ENCODE results near the gene TTC39A.

Gene TTC39A

GRCh38 chr1:51297401-51298321 lies 32.7 kb downstream of the TTC39A start:
- no peak for DNase-seq (ENCODE audit: low read depth in 3 of 3)

GRCh38 chr1:51296383-51297357 lies 33.7 kb downstream of the TTC39A start:
- peak; percentile 51 to 84 (median 53) for DNase-seq (ENCODE audit: low read depth in 3 of 3)

- DNase-seq (ENCODE audit: low read depth in 3 of 3) = no peak
Observed at GRCh38 chr1:51295926-51296325, 34.4 kb downstream of the TTC39A start.

- DNase-seq (ENCODE audit: low read depth in 3 of 3) = no peak
Observed at GRCh38 chr1:51294566-51295184, 35.7 kb downstream of the TTC39A start.

- no peak for DNase-seq (ENCODE audit: low read depth in 3 of 3)
Observed at GRCh38 chr1:51293898-51294515, 36.4 kb downstream of the TTC39A start.

- no peak for DNase-seq (ENCODE audit: low read depth in 3 of 3)
Observed at GRCh38 chr1:51290489-51290847, 39.9 kb downstream of the TTC39A start.

GRCh38 chr1:51289676-51290488 lies 40.5 kb downstream of the TTC39A start:
- DNase-seq (ENCODE audit: low read depth in 3 of 3) = no peak

GRCh38 chr1:51288578-51288977 lies 41.8 kb downstream of the TTC39A start:
- no peak for DNase-seq (ENCODE audit: low read depth in 3 of 3)

- no peak for DNase-seq (ENCODE audit: low read depth in 3 of 3)
Observed at GRCh38 chr1:51287966-51288365, 42.4 kb downstream of the TTC39A start.

- no peak for DNase-seq (ENCODE audit: low read depth in 3 of 3)
Observed at GRCh38 chr1:51285055-51285454, 45.3 kb downstream of the TTC39A start.

GRCh38 chr1:51284487-51284954 lies 45.8 kb downstream of the TTC39A start:
- no peak for DNase-seq (ENCODE audit: low read depth in 3 of 3)

GRCh38 chr1:51283979-51284378 lies 46.4 kb downstream of the TTC39A start:
- no peak for DNase-seq (ENCODE audit: low read depth in 3 of 3)

- no peak for DNase-seq (ENCODE audit: low read depth in 3 of 3)
Observed at GRCh38 chr1:51282605-51283004, 47.8 kb downstream of the TTC39A start.

GRCh38 chr1:51281807-51282206 lies 48.6 kb downstream of the TTC39A start:
- DNase-seq (ENCODE audit: low read depth in 3 of 3) = no peak

GRCh38 chr1:51280321-51280978 lies 49.9 kb downstream of the TTC39A start:
- no peak for DNase-seq (ENCODE audit: low read depth in 3 of 3)

GRCh38 chr1:51276286-51276685 lies 54.1 kb downstream of the TTC39A start:
- DNase-seq (ENCODE audit: low read depth in 3 of 3) = no peak

GRCh38 chr1:51274676-51275075 lies 55.7 kb downstream of the TTC39A start:
- DNase-seq (ENCODE audit: low read depth in 3 of 3) = no peak

- DNase-seq (ENCODE audit: low read depth in 3 of 3) = no peak
Observed at GRCh38 chr1:51272916-51273315, 57.4 kb downstream of the TTC39A start.

- DNase-seq (ENCODE audit: low read depth in 3 of 3) = no peak
Observed at GRCh38 chr1:51270751-51271150, 59.6 kb downstream of the TTC39A start.

- DNase-seq (ENCODE audit: low read depth in 3 of 3) = no peak
Observed at GRCh38 chr1:51268634-51269033, 61.7 kb downstream of the TTC39A start.
